HG03442 (cell line): Measurements from ENCODE around the gene ALS2CL.

Experiments
- ATAC-seq: cut with Tn5 transposase; IDR thresholded peaks from one replicate; pipeline ENCODE4 v1.9.1; 2021; ENCODE audit warnings: mild to moderate bottlenecking, moderate library complexity; ENCODE audit not compliant: unreplicated experiment

The ALS2CL gene

DNA sequence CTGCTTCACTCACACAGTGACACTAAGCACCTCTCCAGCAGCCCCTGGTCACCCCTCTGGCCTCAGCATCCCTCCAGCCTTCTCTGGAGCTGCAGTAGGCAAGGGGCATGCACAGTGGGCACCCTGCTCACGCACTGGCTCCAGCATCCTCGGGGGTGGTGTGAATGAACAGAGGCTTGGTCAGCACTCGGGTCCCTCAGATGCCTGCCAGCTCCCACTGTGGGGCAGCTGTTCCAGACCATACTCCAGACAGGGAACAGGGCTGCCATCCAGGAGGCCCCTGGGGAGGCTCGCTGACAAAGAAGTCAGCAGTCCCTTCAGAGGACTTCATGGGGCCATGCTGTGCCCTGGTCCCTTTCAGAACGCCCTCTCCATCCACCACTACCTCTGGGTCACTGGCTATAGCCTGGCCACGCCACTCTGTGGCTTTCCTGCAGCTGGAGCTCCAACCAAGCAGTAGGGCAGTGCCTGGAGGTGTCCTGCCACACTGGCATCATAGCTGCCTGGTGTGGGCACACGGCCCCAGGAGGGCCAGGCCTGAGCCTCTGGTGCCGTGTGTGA lies 26.3 kb downstream of the ALS2CL start:
- no peak for ATAC-seq

DNA sequence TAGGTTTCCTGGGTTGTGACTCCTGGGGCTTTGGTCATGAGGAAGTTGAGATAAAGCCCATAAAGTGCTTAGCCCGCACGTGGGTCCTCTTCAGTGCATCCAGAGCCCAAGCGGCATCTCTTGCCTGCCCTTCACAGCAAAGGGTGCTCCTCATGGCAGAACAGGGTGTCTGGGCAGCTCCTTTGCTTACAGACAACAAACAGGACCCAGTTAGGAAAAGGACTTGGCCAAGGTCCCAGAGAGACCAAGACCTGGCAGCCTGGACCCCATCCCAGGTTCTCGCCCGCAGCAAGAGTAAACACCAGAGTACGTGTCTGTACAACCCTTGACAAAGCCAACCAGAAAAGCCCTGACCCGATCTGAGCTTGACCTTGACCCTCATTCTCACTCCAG lies 27.0 kb downstream of the ALS2CL start:
- ATAC-seq = no peak

DNA sequence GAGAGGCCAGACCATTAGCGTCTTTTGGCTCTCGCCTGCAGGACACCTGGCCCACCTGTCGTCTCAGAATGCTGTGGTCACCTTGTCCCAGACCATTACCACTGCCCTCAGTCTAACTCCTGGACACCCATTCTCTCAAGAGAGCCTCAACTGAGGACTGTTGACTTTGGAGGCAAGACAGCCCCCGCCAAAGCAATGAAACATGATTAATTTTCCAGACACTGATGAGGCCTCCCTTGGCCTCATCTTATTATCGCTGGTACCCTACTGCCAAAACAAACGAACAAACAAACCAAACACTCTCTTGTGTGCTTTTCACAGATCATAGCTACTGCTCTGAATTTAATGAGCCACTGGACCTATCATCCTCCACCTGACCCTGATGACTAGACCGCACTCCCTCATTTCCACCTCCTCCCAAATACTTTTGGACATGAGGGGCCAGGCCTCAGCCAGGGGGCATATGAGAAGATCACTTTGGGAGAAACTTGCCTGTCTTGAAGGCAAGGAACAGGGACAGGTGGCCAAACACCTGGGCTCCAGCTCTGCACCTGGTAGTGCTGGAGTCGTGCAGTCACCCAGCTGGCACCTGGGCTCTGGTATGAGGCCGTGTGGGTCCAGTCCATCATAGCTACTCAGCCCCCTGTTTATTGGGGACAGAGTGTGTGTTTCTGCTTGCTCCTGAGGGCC lies 27.6 kb downstream of the ALS2CL start:
- ATAC-seq = no peak

DNA sequence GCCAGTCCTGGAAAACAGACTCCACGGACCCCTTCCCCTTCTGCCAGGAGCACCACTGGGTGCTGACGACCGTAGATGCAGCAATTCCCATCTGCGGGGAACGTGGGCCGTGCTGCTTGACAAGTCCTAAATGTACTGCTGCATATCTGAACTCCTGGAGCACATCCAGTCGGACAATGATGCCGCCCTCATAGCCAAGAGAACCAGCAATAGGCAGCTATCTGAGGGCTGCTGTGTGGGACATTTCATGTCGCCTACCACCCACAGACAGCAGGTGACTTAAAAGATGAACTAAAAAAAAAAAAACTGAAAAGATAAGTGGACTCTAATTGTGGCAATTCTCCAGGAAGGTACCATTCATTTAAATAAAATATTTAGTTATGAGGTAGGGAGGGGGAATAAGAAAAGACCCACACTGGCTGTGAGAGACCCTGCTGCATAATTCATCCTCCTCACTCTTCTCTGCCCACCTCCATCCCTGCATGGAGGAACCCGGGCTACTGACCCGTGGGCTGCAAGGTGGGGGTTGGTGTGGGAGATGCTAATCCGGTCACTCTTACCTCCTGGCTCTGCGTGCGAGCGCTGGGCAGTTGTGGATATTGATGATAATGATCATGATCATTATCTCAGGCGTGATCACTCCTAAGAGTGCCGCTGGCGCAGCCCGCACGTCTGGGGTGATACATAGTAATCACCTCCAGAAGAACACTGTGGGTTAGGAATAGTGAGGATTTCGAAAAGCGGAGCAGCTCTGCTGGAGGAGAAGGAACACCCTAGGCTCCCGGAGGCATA lies 28.3 kb downstream of the ALS2CL start:
- no peak for ATAC-seq

DNA sequence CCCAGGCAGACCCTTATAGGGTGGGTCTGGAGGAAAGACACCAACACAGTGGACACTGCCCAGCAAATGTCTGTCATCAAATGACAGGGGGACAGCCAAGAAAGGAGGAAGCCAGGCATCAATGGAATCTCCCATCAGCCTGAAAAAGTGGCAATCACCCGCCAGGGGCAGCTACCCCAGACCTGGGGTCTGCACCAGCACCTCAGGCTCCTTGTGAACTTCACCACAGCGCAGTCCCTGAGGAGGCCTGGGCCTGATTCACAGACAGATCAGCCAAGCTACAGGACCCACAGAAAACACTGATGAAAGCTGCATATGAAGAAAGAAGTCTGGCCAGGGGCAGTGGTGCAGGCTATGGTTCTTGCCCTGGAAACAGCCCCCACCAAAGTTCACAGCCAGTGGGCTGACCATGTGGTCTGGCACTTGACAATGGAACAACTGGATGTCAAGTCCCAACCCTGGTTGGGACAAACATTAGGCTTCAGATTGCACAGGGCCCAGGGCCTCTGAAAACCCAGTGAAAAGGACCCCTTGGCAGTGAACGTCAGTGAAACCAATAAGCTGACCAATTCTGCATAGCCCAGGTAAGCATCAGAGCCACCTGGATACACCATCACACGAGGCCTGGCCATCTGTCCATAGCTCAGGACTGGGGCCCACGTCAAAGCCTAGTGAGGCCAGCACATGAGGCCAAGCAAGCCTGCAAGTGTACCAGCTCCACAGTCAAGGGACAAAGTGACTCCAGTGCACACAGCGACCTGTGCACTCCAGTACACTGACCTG lies 29.1 kb downstream of the ALS2CL start:
- ATAC-seq = no peak

DNA sequence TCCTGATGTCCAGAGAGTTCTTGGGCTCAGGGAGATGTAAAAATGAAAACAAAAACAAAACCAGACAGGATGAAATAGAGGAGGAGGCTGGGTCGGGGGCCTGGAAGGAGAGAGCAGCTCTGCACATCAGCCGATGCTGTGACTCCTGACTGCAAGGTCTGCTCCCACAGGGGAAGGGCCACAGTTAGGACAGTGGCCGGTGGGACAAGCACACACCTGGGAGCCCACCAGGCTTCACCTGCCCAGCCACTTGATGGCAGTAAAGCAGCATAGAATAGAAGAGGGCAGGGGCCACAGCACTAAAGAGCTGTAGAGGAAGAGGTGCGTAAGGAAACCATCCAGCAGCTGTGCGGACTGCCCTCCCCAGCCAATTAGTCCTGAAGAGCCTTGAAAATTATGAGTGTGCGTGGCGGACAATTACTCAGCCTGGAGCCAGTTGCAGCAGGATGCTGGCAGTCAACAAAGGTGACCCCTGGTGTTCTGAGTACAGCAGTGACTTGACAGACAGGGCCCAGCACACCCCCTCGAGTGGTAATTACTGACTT lies 29.8 kb downstream of the ALS2CL start:
- no peak for ATAC-seq

DNA sequence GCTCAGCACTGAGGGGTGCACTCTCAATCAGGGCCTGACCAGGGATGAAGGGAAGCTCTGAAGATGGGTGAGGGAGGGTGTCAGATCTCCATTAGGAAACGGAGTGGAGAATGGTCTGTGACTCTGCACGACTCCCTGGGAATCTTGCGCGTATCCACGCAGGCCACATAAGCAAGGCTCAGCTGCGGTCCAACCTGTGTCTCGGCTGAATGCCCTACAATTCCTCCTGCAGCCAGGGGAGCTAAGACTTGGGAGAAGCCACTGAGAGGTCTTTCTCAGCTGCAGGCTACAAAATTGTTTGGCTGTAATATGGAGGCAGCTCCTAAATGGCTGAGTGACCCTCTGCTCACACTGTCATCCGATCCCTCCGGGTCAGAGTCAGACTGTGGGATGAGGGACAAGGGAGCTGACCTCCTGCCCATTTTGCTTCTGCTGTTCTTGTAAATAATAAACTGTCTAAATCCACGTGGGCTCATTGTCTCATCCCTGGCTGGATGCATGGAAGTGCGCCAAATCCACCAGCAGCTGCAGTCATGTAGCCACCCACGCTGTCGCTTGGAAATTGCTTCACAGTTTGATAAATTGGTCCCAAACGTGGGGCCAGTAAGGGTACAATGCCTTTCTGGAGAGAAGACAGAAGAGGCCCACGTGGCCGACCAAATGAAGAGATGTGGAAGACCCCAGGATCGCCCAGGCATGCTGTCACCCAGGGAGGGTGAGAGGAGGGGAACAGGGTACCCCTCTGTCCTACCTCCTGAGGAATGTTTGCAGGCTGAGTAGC lies 30.5 kb downstream of the ALS2CL start:
- no peak for ATAC-seq

DNA sequence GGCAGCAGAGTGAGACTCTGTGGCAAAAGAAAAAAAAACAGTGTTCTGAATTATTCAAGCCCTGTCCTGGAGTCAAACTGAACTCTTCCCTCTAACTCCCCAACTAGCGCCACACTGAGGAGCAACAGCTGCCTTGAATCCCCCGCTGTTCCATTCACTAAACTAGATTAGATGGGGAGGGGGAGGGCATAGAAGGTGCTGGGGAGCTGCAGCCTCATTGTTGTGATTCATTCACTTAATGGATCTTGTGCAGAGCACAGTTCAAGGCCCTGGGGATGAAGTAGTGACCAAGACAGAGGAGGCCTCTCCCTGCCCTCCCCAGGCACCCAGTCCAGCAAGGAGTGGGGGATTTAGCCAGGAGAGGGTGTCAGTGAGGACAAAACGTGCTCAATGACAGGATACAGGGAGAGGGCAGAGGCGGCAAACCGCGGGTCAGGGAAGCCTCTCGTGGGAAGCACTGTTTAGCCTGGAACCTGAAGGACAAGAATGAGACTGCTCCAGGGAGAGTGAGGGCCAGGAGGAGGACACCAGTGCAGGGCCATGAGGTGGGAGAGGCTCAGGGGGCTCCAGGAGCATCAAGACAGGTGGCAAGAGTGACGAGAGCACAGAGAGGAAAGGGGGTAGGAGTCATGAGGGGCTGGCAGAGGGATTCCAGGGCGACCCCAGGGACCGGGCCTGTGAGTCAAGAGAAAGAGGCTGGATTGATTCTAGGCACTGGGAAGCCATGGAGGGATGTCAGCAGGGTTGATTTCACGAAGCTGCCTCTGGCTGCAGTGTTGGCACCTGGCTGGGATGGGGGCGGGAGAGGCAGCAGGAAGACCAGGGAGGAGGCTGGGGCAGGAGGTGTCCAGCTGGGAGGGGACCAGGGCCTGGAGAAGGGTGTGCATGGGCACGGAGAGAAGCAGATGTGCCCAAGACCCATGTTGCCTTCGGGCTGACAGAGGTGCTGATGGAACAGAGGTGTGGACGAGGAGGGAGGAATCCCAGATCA lies 31.4 kb downstream of the ALS2CL start:
- ATAC-seq = no peak

DNA sequence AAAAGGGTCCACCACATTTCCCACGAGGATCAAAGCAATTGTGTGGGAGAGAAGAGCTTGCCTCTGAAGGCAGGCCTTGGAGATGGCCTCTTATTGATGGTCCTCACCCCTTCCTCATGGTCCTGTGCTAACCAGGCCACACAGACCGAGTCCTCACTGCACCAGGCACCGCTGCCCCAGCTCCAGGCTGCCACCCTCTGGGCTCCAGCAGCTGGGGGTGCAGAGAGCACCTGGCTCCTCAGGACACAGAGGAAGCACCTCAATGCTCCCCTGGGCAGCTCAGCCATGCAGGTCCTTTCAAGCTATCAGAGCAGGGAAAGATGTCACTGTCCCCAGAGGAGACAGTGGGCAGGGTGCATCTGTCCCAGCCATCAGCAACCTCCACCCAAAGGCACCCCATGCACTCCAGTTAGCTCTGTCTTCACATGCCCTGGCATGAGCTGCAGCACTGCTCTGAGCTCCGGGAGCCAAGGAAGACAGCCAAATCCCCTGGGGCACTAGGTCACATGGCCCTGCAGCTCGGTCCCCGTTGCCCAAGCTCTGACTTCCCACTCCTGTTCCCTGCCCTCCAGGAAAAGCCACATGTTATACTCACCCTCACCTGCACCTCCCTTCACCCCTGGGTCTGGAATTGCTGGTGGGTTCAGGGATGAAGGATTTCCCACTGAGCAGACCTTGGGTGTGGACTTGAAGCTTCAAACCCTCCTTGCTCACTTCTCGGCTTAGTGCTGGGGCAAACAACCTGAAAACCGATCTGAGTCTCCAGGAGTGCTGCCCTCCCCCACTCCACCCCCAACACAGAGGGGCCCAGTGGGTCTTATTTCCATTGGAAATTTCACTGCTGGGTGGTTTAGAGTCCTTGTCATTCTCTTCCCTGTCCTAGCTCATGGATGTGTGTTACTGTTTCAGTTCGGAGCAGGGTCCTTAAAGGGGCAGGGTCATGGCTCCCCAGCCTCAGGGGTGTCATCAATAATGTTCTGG lies 32.6 kb downstream of the ALS2CL start:
- ATAC-seq = no peak

DNA sequence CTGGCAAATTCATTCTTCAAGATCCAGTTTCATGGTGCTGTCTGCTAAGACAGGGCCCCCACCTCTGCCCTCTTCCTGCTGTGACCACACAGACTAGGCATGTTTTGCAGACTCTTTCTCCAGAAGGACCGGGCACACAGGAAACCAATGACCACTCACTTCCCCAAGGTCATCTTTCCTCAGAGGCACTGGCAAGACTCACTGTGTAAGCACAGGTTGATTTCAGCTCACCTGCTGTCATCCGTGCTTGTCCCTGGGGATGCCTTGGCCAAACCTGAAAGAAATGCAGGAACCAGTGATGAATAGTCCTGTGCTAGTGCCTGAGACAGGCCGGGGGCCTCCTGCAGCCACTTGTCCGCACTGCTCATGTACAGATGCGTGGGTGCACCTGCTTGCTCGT lies 33.5 kb downstream of the ALS2CL start:
- no peak for ATAC-seq

DNA sequence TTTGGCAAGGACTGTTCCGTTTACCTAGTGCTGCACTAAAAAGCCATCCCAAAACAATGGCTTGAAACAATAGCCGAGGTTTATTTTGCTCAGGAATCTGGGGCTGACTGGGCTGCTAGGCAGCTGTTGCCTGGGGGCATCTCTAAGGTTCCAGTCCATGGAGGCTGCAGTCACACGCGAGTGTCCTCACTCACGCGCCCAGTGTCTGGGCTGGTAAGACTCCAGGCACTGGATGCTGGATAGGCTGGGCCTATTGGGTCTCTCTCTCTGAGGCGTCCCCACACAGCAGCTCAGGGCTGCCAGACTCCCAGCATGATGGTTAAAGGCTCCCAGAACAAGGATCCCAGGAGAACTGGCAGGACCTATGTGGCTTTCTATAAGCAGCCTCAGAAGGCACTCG lies 34.2 kb downstream of the ALS2CL start:
- ATAC-seq = no peak

DNA sequence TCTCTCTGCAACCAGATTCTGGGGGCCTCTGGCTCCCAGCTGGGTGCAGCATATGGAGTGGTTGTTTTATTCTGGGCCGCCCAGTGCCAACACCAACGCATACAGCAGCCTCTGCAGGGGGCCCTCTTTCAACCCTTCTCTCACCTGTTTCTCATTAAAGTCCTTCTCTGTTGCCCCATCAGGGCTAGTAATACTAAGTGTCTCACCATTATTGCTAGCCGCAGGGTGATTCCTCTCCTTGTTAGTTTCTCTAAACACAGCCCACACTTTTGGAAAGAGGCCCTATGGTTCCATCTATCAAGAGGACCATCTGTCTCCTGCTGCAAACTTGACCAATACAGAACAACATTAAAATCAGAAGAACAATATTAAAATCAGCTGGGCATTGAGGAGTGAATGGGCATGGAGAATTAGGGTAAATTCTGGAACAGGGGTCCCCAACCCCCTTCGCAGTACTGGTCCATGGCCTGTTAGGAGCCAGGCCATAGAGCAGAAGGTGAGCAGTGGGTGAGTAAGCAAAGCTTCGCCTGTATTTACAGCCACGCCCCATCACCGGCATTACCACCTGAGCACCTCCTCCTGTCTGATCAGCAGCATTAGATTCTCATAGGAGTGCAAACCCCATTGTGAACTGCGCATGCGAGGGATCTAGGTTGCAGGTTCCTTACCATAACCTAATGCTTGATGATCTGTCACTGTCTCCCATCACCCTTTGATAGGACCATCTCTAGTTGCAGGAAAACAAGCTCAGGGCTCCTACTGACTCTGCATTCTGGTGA lies 36.5 kb downstream of the ALS2CL start:
- ATAC-seq = no peak

DNA sequence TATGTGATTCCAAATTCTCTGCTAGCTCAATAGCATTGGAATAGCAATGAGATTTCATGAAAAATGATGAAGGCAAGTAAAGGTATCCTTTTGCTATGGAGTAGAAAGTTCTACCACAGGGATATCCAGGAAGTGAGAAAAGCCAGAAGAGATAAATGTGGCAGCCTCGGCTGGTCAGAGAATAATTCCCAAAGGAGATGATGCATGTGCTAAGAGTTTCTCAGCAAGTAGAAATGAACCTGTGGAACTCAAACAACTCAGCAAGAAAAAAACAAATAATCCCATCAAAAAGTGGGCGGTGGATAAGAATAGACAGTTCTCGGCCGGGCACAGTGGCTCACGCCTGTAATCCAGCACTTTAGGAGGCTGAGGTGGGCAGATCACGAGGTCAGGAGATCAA lies 38.2 kb downstream of the ALS2CL start:
- no peak for ATAC-seq

DNA sequence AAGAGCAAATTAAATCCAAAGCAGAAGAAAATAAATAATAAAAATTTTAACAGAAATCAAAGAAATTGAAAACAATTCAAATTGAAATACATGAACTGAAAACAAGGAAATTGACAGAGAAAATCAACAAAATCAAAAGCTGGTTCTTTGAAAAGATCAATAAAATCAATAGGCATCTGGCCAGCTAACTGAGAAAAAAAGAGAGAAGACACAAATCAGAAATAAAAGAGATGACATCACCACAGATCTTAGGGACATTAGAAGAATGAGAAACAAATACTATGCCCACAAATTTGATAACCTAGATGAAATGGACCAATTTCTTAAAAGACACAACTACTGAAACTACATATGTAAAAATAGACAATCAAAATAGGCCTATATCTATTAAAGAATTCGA lies 42.4 kb downstream of the ALS2CL start:
- ATAC-seq = no peak

DNA sequence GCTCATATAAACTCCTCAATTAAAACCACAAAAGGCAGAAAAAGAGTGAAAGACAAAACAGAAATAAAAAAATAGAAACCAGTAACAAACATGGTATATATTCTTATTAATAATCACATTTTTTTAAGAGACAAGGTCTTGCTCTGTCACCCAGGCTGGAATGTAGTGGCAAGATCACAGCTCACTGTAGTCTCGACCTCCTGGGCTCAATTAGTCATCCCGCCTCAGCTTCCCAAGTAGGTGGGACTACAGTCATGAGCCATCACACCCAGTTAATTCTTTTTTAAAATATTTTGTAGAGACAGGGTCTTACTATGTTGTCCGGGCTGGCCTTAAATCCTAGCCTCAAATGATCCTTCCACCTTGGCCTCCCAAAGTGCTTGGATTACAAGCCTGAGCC lies 44.0 kb downstream of the ALS2CL start:
- ATAC-seq = no peak

DNA sequence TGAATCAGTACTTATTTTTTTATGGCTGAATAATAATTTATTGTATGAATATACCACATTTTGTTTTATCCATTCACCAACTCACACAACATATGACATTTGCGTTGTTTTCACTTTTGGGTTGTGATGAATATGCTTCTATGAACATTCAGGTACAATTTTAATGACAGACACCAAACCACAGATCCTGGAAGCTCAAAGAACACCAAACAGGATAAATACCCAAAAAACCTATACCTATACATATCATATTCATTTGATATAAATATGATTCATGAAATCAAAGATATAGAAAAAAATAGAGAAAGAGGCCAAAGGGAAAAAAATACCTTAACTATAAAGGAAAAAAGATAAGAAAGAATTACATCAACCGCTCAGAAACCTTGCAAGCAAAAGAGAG lies 45.4 kb downstream of the ALS2CL start:
- no peak for ATAC-seq

DNA sequence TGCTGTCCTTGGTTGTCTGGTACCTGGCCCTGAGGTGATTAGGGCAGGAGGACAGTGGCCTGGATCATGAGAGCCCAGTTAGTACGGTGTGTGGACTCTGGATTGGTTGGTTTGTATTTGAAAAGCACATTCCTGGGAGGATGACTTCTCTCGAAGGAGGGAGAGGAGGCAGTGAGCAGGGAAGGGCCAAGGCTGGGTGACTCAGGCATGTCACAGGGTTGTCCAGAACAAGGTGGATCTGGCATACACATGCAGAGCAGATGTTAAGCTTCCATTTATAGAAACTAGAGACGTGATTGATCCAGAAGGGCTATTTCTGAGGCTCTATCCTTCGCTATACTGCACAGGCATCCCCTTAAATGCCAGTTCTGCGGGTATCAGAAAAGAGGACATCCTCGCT lies 46.8 kb downstream of the ALS2CL start:
- ATAC-seq = no peak
